Measurements from ENCODE around the gene ZNRF1. TPM values are rescaled to one million over a fixed set of nuclear protein-coding genes. Genes with fewer than 3 reads are reported as not detected.

Gene ZNRF1
- total and polyA plus RNA-seq, 8 donors = 8.8 to 40.1 (median 14.0) TPM

DNA sequence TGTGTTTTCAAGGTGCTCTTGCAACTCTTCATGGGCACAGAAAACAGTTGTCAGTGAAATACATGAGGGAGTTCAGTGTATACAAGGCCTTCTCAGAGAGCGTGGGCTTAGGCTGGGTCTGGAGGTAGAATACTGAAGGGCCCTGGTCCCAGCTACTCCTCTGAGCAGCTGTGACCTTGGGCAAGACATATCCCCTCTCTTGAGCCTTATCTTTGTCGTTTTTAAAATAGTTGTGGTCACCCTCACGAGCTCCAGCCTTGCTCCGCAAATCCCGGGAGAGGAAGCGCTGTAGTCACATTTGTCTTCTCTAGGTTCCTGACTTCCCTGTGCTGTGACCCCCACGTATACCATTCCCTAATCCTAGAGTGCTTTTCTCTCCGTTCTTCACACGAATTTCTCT lies 3.6 kb downstream of the ZNRF1 start:
- Histone ChIP-seq H3K9me3 (no peaks in the 10 kb centered on the region), H3K4me1 (peaks cover 29 to 55% (median 45%) of the 10 kb centered on the region in 4 donors), H3K27me3 (no peaks in the 10 kb centered on the region), H3K27ac (no peak overlapping the region), H3K4me3 (no peak overlapping the region), H3K36me3 (peaks cover 0 to 6% (median 2%) of the 10 kb centered on the region in 4 donors)
- intact Hi-C loops (cut with DNase I; ENCODE audit: low total_unique reads) = no loop called here
- WGBS, 5 donors = 52 to 75% (median 66%) methylated on average over 9 of the region's 9 CpGs
- DNase-seq = no peak
- TF ChIP-seq POLR2AphosphoS5 (IDR thresholded peaks at IDR 0.05) = no peak

DNA sequence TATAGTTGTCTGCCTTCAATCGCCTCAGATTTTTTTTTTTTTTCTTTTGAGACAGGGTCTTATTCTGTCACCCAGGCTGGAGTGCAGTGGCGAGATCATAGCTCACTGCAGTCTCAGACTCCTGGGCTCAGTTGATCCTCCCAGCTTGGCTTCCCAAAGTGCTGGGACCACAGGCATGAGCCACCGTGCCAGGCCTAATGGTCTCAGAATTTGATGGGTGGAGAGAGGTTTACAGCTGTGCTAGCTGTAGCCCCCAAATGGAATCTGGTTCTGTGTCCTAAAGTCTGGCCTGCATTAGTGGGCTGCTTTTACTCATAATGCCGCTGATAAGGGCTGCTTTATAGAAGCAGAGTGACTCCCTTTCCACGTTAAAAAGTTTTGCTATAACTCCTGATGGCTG lies 5.1 kb downstream of the ZNRF1 start:
- intact Hi-C loops (cut with DNase I; ENCODE audit: low total_unique reads) = no loop called here
- peaks cover 0 to 6% (median 2%) of the 10 kb centered on the region in 4 donors for H3K36me3 ChIP-seq
- H3K9me3 ChIP-seq = no peaks in the 10 kb centered on the region
- no peak overlapping the region for H3K27ac ChIP-seq
- WGBS, 5 donors = 80 to 97% (median 94%) methylated on average over 5 of the region's 5 CpGs
- no peak for TF ChIP-seq POLR2A (IDR thresholded peaks at IDR 0.05)
- no peak for TF ChIP-seq EP300 (IDR thresholded peaks at IDR 0.05)
- no peaks in the 10 kb centered on the region for H3K27me3 ChIP-seq
- no peak for DNase-seq
- H3K4me1 ChIP-seq = peaks cover 25 to 48% (median 40%) of the 10 kb centered on the region in 4 donors
- no peak overlapping the region for H3K4me3 ChIP-seq

DNA sequence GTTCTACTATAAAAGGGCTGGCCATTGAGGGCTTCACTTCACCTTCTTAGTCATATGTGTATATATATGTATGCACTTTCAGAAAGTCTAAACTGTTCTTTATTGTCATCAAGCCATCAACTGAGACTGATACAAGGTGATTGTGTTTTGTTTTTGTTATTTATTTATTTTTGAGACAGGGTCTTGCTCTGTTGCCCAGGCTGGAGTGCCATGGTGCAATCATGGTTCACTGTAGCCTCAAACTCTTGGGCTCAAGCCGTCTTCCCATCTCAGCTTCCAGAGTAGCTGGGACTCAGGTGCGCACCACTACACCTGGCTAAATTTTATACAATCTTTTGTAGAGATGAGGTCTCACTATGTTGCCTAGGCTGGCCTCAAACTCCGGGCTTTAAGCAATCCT lies 5.6 kb downstream of the ZNRF1 start:
- intact Hi-C loops (cut with DNase I; ENCODE audit: low total_unique reads) = no loop called here
- Histone ChIP-seq H3K4me1 (peaks cover 25 to 48% (median 40%) of the 10 kb centered on the region in 4 donors), H3K27ac (no peak overlapping the region), H3K9me3 (no peaks in the 10 kb centered on the region), H3K4me3 (no peak overlapping the region), H3K27me3 (no peaks in the 10 kb centered on the region), H3K36me3 (peaks cover 0 to 6% (median 2%) of the 10 kb centered on the region in 4 donors)
- WGBS, 5 donors = 92 to 100% (median 98%) methylated on average over 3 of the region's 3 CpGs
- TF ChIP-seq POLR2A (IDR thresholded peaks at IDR 0.05) (no peak), POLR2AphosphoS5 (IDR thresholded peaks at IDR 0.05) (no peak), EP300 (IDR thresholded peaks at IDR 0.05) (no peak)
- TF ChIP-seq, protein P1, sequence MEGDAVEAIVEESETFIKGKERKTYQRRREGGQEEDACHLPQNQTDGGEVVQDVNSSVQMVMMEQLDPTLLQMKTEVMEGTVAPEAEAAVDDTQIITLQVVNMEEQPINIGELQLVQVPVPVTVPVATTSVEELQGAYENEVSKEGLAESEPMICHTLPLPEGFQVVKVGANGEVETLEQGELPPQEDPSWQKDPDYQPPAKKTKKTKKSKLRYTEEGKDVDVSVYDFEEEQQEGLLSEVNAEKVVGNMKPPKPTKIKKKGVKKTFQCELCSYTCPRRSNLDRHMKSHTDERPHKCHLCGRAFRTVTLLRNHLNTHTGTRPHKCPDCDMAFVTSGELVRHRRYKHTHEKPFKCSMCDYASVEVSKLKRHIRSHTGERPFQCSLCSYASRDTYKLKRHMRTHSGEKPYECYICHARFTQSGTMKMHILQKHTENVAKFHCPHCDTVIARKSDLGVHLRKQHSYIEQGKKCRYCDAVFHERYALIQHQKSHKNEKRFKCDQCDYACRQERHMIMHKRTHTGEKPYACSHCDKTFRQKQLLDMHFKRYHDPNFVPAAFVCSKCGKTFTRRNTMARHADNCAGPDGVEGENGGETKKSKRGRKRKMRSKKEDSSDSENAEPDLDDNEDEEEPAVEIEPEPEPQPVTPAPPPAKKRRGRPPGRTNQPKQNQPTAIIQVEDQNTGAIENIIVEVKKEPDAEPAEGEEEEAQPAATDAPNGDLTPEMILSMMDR (IDR thresholded peaks at IDR 0.05) = no peak
- DNase-seq = no peak

DNA sequence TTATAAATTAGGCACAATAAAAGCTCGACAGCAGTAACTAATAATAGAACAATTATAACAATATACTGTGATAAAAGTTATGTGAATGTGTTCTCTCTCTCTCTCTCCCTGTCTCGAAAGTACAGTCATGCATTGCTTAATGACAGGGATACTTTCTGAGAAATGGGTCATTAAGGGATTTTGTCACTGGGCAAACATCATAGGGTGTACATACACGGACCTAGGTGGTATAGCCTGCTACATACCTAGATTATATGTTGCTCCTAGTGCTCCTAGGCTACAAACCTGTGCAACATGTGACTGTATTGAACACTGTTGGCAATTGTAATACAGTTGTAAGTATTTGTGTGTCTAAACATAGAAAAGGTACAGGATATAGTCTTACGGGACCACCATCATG lies 6.9 kb downstream of the ZNRF1 start:
- WGBS, 5 donors = 69 to 85% (median 74%) methylated on average over 4 of the region's 4 CpGs

DNA sequence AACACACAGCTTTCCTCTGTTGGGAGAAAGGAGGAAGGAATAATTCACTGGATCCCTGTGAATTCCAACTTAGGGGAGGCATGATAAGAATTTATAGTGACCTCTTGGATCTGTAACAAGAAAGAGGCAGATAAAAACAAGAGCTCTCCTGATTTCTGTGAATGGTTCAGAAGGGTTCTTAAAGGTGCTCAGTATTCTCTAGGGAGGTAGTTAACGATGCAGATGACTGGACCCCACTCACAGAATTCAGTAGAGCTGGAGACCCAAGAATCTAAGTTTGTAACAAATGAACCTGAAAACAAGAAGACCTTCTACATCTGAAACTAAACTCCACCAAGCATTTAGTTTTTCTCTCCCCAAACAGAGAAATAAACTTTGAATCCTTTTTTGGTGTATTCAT lies 8.6 kb downstream of the ZNRF1 start:
- DNase-seq = no peak
- Histone ChIP-seq H3K36me3 (peaks cover 0 to 6% (median 2%) of the 10 kb centered on the region in 4 donors), H3K27ac (no peak overlapping the region), H3K27me3 (no peaks in the 10 kb centered on the region), H3K9me3 (no peaks in the 10 kb centered on the region), H3K4me1 (peaks cover 18 to 41% (median 28%) of the 10 kb centered on the region in 4 donors), H3K4me3 (no peak overlapping the region)
- intact Hi-C loops (cut with DNase I; ENCODE audit: low total_unique reads) = no loop called here
- WGBS, 5 donors = 85 to 100% (median 91%) methylated on average over 1 of the region's 1 CpG
- no peak for TF ChIP-seq POLR2A (IDR thresholded peaks at IDR 0.05)
- TF ChIP-seq, protein P1 (IDR thresholded peaks at IDR 0.05) = no peak

More for the DNA sequence above, 6.9 kb downstream of the ZNRF1 start:
- Histone ChIP-seq H3K4me3 (no peak overlapping the region), H3K36me3 (peaks cover 0 to 6% (median 2%) of the 10 kb centered on the region in 4 donors), H3K27ac (no peak overlapping the region), H3K4me1 (peaks cover 20 to 41% (median 29%) of the 10 kb centered on the region in 4 donors), H3K27me3 (no peaks in the 10 kb centered on the region), H3K9me3 (no peaks in the 10 kb centered on the region)
- no peak for DNase-seq
- intact Hi-C loops (cut with DNase I; ENCODE audit: low total_unique reads) = no loop called here
- TF ChIP-seq EP300 (IDR thresholded peaks at IDR 0.05) (no peak), POLR2A (IDR thresholded peaks at IDR 0.05) (no peak), POLR2AphosphoS5 (IDR thresholded peaks at IDR 0.05) (no peak)
- TF ChIP-seq, protein P1 (IDR thresholded peaks at IDR 0.05) = no peak

Data from stomach (tissue), 9 donors.